ENCODE results near the gene FILIP1L. TPM values are rescaled to one million over a fixed set of nuclear protein-coding genes. Genes with fewer than 3 reads are reported as not detected.

FILIP1L gene
- total and polyA plus RNA-seq, 2 of the 13 experiments (the other 11 are each of a cell fraction or from before 2014, with no cell fraction given) = 8.1 to 187 TPM

DNA sequence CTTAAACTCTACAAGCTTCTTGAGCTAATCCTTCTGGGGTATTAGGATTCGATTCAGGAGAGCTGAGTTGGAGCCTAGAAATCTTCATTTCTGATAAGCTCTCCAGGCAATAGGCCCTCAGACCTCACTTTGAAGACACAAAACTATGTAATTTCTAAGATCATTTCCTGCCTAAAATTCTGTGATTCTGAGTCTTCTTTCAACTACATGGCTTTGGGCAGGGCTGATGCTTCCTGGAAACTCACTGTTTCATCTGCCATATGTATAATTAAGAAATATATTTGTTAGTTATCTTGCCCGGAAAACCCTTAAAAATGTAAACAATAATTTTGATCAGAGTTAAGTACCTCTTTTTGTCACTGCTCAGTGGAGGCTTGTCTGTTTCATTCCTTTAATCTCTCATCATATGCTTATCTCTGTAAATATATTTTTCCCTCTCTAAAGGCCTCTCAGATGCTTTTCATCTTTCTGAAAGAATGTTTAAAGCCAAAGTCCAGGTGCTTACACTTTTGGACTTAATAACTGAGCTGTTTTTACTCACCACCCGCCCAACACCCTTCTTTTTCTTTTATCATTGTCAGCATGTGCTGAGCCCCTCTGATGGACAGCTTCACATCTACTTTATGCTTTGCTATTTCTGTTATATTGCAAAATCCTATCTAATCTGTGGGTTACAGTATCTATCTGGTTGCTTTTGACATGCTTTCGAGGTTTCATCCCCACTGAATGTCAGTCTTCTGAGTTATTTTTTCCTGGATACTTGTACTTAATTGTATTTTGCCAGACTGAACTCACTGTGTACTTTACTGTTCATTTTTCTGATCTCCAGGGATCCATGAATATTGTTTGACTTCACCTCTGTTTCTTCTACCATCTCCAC, 38.2 kb downstream of the FILIP1L start (continued):
- TF ChIP-seq, protein P1, sequence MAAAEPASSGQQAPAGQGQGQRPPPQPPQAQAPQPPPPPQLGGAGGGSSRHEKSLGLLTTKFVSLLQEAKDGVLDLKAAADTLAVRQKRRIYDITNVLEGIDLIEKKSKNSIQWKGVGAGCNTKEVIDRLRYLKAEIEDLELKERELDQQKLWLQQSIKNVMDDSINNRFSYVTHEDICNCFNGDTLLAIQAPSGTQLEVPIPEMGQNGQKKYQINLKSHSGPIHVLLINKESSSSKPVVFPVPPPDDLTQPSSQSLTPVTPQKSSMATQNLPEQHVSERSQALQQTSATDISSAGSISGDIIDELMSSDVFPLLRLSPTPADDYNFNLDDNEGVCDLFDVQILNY (CRISPR knock-in tag; conservative IDR thresholded peaks at IDR 0.05) = no peak
- TF ChIP-seq, protein P2, sequence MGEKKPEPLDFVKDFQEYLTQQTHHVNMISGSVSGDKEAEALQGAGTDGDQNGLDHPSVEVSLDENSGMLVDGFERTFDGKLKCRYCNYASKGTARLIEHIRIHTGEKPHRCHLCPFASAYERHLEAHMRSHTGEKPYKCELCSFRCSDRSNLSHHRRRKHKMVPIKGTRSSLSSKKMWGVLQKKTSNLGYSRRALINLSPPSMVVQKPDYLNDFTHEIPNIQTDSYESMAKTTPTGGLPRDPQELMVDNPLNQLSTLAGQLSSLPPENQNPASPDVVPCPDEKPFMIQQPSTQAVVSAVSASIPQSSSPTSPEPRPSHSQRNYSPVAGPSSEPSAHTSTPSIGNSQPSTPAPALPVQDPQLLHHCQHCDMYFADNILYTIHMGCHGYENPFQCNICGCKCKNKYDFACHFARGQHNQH (CRISPR knock-in tag; IDR thresholded peaks at IDR 0.05) = no peak
- TF ChIP-seq SMARCC2 (IDR thresholded peaks at IDR 0.05) (no peak), ZNF496 (CRISPR knock-in tag; IDR thresholded peaks at IDR 0.05; ENCODE audit: insufficient replicate concordance) (no peak), EEA1 (CRISPR knock-in tag; IDR thresholded peaks at IDR 0.05; ENCODE audit: borderline replicate concordance) (no peak), PCBP1 (IDR thresholded peaks at IDR 0.05; ENCODE audit: borderline replicate concordance, low read depth, low read length) (no peak), ZNF546 (CRISPR knock-in tag; conservative IDR thresholded peaks at IDR 0.05) (no peak), SIX4 (CRISPR knock-in tag; IDR thresholded peaks at IDR 0.05) (peak; percentile 72; the same call in 1 of the 2 replicates), ZNF607 (CRISPR knock-in tag; IDR thresholded peaks at IDR 0.05; ENCODE audit: borderline replicate concordance) (no peak), MXD4 (CRISPR knock-in tag; IDR thresholded peaks at IDR 0.05) (no peak), ATRX (CRISPR knock-in tag; IDR thresholded peaks at IDR 0.05; ENCODE audit: borderline replicate concordance) (no peak), XRCC5 (optimal IDR thresholded peaks at IDR 0.05; ENCODE audit: low read length) (no peak), TOPORS (CRISPR knock-in tag; IDR thresholded peaks at IDR 0.05) (no peak), EHMT2 (IDR thresholded peaks at IDR 0.05; ENCODE audit: borderline replicate concordance, low read depth, low read length) (no peak), THAP11 (CRISPR knock-in tag; IDR thresholded peaks at IDR 0.05) (peak; percentile 31)
- TF ChIP-seq, protein P3, sequence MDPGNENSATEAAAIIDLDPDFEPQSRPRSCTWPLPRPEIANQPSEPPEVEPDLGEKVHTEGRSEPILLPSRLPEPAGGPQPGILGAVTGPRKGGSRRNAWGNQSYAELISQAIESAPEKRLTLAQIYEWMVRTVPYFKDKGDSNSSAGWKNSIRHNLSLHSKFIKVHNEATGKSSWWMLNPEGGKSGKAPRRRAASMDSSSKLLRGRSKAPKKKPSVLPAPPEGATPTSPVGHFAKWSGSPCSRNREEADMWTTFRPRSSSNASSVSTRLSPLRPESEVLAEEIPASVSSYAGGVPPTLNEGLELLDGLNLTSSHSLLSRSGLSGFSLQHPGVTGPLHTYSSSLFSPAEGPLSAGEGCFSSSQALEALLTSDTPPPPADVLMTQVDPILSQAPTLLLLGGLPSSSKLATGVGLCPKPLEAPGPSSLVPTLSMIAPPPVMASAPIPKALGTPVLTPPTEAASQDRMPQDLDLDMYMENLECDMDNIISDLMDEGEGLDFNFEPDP (CRISPR knock-in tag; conservative IDR thresholded peaks at IDR 0.05) = no peak
- TF ChIP-seq, protein P4, sequence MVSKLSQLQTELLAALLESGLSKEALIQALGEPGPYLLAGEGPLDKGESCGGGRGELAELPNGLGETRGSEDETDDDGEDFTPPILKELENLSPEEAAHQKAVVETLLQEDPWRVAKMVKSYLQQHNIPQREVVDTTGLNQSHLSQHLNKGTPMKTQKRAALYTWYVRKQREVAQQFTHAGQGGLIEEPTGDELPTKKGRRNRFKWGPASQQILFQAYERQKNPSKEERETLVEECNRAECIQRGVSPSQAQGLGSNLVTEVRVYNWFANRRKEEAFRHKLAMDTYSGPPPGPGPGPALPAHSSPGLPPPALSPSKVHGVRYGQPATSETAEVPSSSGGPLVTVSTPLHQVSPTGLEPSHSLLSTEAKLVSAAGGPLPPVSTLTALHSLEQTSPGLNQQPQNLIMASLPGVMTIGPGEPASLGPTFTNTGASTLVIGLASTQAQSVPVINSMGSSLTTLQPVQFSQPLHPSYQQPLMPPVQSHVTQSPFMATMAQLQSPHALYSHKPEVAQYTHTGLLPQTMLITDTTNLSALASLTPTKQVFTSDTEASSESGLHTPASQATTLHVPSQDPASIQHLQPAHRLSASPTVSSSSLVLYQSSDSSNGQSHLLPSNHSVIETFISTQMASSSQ (IDR thresholded peaks at IDR 0.05; ENCODE audit: low read depth) = peak; percentile 74; the same call in 1 of the 2 replicates
- TF ChIP-seq, protein P4 (CRISPR knock-in tag; IDR thresholded peaks at IDR 0.05; ENCODE audit: borderline replicate concordance) = peak; percentile 70; the same call in 1 of the 2 replicates
- TF ChIP-seq, protein P5, sequence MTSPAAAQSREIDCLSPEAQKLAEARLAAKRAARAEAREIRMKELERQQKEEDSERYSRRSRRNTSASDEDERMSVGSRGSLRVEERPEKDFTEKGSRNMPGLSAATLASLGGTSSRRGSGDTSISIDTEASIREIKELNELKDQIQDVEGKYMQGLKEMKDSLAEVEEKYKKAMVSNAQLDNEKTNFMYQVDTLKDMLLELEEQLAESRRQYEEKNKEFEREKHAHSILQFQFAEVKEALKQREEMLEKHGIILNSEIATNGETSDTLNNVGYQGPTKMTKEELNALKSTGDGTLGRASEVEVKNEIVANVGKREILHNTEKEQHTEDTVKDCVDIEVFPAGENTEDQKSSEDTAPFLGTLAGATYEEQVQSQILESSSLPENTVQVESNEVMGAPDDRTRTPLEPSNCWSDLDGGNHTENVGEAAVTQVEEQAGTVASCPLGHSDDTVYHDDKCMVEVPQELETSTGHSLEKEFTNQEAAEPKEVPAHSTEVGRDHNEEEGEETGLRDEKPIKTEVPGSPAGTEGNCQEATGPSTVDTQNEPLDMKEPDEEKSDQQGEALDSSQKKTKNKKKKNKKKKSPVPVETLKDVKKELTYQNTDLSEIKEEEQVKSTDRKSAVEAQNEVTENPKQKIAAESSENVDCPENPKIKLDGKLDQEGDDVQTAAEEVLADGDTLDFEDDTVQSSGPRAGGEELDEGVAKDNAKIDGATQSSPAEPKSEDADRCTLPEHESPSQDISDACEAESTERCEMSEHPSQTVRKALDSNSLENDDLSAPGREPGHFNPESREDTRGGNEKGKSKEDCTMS (CRISPR knock-in tag; conservative IDR thresholded peaks at IDR 0.05) = no peak

All from HepG2 (cell line).